CD8-positive, alpha-beta memory T cell (primary cell): ENCODE data around the gene WDPCP. TPM values are rescaled to one million over a fixed set of nuclear protein-coding genes. Genes with fewer than 3 reads are reported as not detected.
A peak's percentile ranks its signal among the peaks of the same experiment; 100 is the strongest.

ENCODE experiments used
- CTCF ChIA-PET: fragments of 350-600 bp; sonication (Branson Sonifier 250); formaldehyde crosslinking; loops from one replicate; lab custom pipeline; 2021; ENCODE audit warnings: antibody characterized with exemption; lab: Charles Lee
- POLR2A ChIA-PET: fragments of 350-600 bp; sonication (Branson Sonifier 250); formaldehyde crosslinking; loops from one replicate; lab custom pipeline; 2021; ENCODE audit warnings: antibody characterized with exemption; lab: Charles Lee
- DNase-seq, 5 donors: peaks; one replicate each; pipeline versions ENCODE4 v3.0.0 to v3.0.0-alpha.2; 2020 to 2022; ENCODE audit warnings: mixed read lengths in 1 of 5
- H3K27ac ChIP-seq: one replicate; pipeline ENCODE4 v1.7.0; 2013; ENCODE audit warnings: low read depth, mild to moderate bottlenecking, low read length, moderate library complexity
- H3K27me3 ChIP-seq: 2 replicates; pipeline ENCODE4 v1.7.0; 2013; ENCODE audit warnings: low read length, mild to moderate bottlenecking; ENCODE audit not compliant: insufficient read depth, poor library complexity, severe bottlenecking
- H3K36me3 ChIP-seq: 2 replicates; pipeline ENCODE4 v1.7.0; 2013; ENCODE audit warnings: mild to moderate bottlenecking, low read length, moderate library complexity; ENCODE audit not compliant: insufficient read depth
- H3K4me1 ChIP-seq: 2 replicates; pipeline ENCODE4 v1.7.0; 2013; ENCODE audit warnings: mild to moderate bottlenecking, low read length, moderate library complexity; ENCODE audit not compliant: insufficient read depth
- H3K4me3 ChIP-seq: 2 replicates; pipeline ENCODE4 v1.7.0; 2013; ENCODE audit warnings: mild to moderate bottlenecking, low read length
- H3K9me3 ChIP-seq: 2 replicates; pipeline ENCODE4 v1.7.0; 2013; ENCODE audit warnings: mild to moderate bottlenecking, low read length
- H3K27ac Mint-ChIP-seq, 8 donors: one replicate each; pipeline ENCODE4 v1.8.0; 2020 to 2021; ENCODE audit warnings: mixed read lengths in 8 of 8, mild to moderate bottlenecking in 6 of 8, inconsistent platforms in 3 of 8, moderate library complexity in 3 of 8
- H3K27me3 Mint-ChIP-seq, 2 donors: one replicate each; pipeline ENCODE4 v1.8.0; 2020 to 2021; ENCODE audit warnings: mixed read lengths in 2 of 2, mild to moderate bottlenecking in 1 of 2, moderate library complexity in 1 of 2
- H3K36me3 Mint-ChIP-seq, 3 donors: one replicate each; pipeline ENCODE4 v1.8.0; 2020 to 2021; ENCODE audit warnings: mixed read lengths in 3 of 3, inconsistent platforms in 1 of 3, mild to moderate bottlenecking in 1 of 3
- H3K4me1 Mint-ChIP-seq, 3 donors: one replicate each; pipeline ENCODE4 v1.8.0; 2020 to 2021; ENCODE audit warnings: mixed read lengths in 3 of 3, inconsistent platforms in 1 of 3, mild to moderate bottlenecking in 1 of 3
- H3K4me3 Mint-ChIP-seq, 7 donors: one replicate each; pipeline ENCODE4 v1.8.0; 2020 to 2021; ENCODE audit warnings: mixed read lengths in 7 of 7, mild to moderate bottlenecking in 6 of 7, moderate library complexity in 4 of 7, inconsistent platforms in 2 of 7
- H3K9me3 Mint-ChIP-seq, 5 donors: one replicate each; pipeline ENCODE4 v1.8.0; 2020 to 2022; ENCODE audit warnings: mixed read lengths in 5 of 5, mild to moderate bottlenecking in 3 of 5, moderate library complexity in 2 of 5, inconsistent platforms in 1 of 5
- polyA plus RNA-seq: library from polyadenylated mRNA; unstranded; fragments of 300-500 nt; fragmentation: Illumina TruSeq; gene quantifications from one replicate; pipeline ENCODE4 v1.2.3, GENCODE V29; 2021
- total RNA-seq, 2 experiments: library from RNA; stranded (reverse); gene quantifications; one replicate each; pipeline ENCODE4 v1.2.3, GENCODE V29; 2021

WDPCP gene
- total and polyA plus RNA-seq, 3 experiments from 2014 or later, result 5.9 to 7.9 (median 7.2) TPM

GRCh38 chr2:63497576-63497975 is 90.7 kb downstream of the WDPCP start:
- H3K36me3 ChIP-seq, result no peaks in the 10 kb centered on the region
- Mint-ChIP-seq H3K9me3 (no peaks in the 10 kb centered on the region), H3K4me1 (peaks cover 0 to 4% (median 0%) of the 10 kb centered on the region in 3 donors), H3K36me3 (peaks cover 2 to 18% (median 3%) of the 10 kb centered on the region in 3 donors), H3K4me3 (no peak overlapping the region), H3K27me3 (no peaks in the 10 kb centered on the region), H3K27ac (peak overlapping the region in 1 of 8 donors; percentile 75)
- ChIA-PET POLR2A (no interaction called here), CTCF (no interaction called here)
- H3K9me3 ChIP-seq, result no peaks in the 10 kb centered on the region
- H3K4me3 ChIP-seq, result no peak overlapping the region
- no peaks in the 10 kb centered on the region for H3K4me1 ChIP-seq
- no peak for DNase-seq
- no peaks in the 10 kb centered on the region for H3K27me3 ChIP-seq
- H3K27ac ChIP-seq, result no peak overlapping the region

DNA sequence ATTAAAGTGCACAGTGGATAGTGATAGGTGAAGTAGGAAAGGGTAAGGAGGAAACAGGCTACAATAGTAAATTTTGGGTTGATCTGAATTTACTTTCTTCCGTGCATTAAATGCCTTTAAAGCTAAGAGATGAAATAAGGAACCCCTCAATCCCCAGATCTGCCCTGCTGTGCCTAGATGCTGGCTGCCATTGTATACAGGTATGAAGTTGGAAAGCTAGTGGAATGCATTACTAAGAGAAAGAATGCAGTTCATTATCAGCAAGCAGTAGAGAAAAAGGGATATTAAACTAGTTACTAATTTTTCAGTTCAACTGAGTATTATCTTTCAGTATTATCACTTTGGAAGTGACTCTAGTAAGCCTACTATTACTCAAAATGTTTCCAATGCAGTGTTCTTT is 93.3 kb downstream of the WDPCP start:
- Mint-ChIP-seq H3K36me3 (peaks cover 10 to 30% (median 13%) of the 10 kb centered on the region in 3 donors), H3K27me3 (no peaks in the 10 kb centered on the region), H3K4me3 (no peak overlapping the region), H3K9me3 (no peaks in the 10 kb centered on the region), H3K4me1 (peaks cover 0 to 3% (median 0%) of the 10 kb centered on the region in 3 donors), H3K27ac (no peak overlapping the region)
- H3K9me3 ChIP-seq, result no peaks in the 10 kb centered on the region
- no peaks in the 10 kb centered on the region for H3K4me1 ChIP-seq
- H3K4me3 ChIP-seq, result no peak overlapping the region
- DNase-seq, result no peak
- H3K27ac ChIP-seq, result no peak overlapping the region
- ChIA-PET POLR2A (no interaction called here), CTCF (no interaction called here)
- H3K27me3 ChIP-seq, result no peaks in the 10 kb centered on the region
- H3K36me3 ChIP-seq, result no peaks in the 10 kb centered on the region

GRCh38 chr2:63494100-63494499 is 94.2 kb downstream of the WDPCP start:
- ChIA-PET CTCF (no interaction called here), POLR2A (no interaction called here)
- Mint-ChIP-seq H3K36me3 (peaks cover 10 to 30% (median 13%) of the 10 kb centered on the region in 3 donors), H3K27me3 (no peaks in the 10 kb centered on the region), H3K4me1 (peaks cover 0 to 3% (median 0%) of the 10 kb centered on the region in 3 donors), H3K4me3 (no peak overlapping the region), H3K9me3 (no peaks in the 10 kb centered on the region), H3K27ac (peak overlapping the region in 1 of 8 donors; percentile 29)
- no peaks in the 10 kb centered on the region for H3K9me3 ChIP-seq
- H3K36me3 ChIP-seq, result no peaks in the 10 kb centered on the region
- H3K4me3 ChIP-seq, result no peak overlapping the region
- H3K4me1 ChIP-seq, result no peaks in the 10 kb centered on the region
- no peak for DNase-seq
- H3K27ac ChIP-seq, result no peak overlapping the region
- H3K27me3 ChIP-seq, result no peaks in the 10 kb centered on the region

- H3K4me1 Mint-ChIP-seq, result no peaks in the 10 kb centered on the region
- CTCF ChIA-PET, result no interaction called here
- POLR2A ChIA-PET, result no interaction called here
- Histone ChIP-seq H3K4me1 (no peaks in the 10 kb centered on the region), H3K36me3 (no peaks in the 10 kb centered on the region), H3K27ac (no peak overlapping the region), H3K27me3 (no peaks in the 10 kb centered on the region), H3K9me3 (no peaks in the 10 kb centered on the region), H3K4me3 (no peak overlapping the region)
- no peaks in the 10 kb centered on the region for H3K27me3 Mint-ChIP-seq
- H3K36me3 Mint-ChIP-seq, result peaks cover 10 to 17% (median 17%) of the 10 kb centered on the region in 3 donors
- no peaks in the 10 kb centered on the region for H3K9me3 Mint-ChIP-seq
- DNase-seq, result no peak
- H3K27ac Mint-ChIP-seq, result no peak overlapping the region
- H3K4me3 Mint-ChIP-seq, result no peak overlapping the region
Measured at GRCh38 chr2:63488118-63488713, 100.1 kb downstream of the WDPCP start.

DNA sequence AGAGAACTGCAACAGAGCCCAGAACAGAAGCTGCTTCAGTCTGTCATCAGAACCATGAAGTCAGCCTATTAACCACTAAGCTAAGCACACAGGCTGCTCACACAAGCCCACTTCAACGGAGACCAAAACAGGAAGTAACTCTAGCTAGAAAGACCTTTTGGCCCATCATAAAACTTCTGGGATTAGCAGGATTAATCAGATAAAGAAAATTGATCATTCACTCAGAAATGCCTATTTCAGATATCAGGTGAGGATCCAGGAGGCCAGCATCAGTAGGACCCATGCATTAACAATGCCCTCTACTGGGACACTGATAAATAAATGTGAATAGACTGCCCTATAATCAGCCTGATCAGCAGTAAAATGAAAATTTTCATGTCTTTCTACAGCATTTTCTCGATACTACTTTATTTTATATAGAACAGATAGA is 101.4 kb downstream of the WDPCP start:
- no peaks in the 10 kb centered on the region for H3K4me1 ChIP-seq
- CTCF ChIA-PET, result no interaction called here
- H3K36me3 ChIP-seq, result no peaks in the 10 kb centered on the region
- no peaks in the 10 kb centered on the region for H3K9me3 ChIP-seq
- H3K4me3 ChIP-seq, result no peak overlapping the region
- H3K4me1 Mint-ChIP-seq, result no peaks in the 10 kb centered on the region
- no peaks in the 10 kb centered on the region for H3K27me3 Mint-ChIP-seq
- no peaks in the 10 kb centered on the region for H3K9me3 Mint-ChIP-seq
- H3K36me3 Mint-ChIP-seq, result peaks cover 10 to 25% (median 19%) of the 10 kb centered on the region in 3 donors
- POLR2A ChIA-PET, result no interaction called here
- no peak overlapping the region for H3K27ac ChIP-seq
- peak overlapping the region in 1 of 8 donors; percentile 58 for H3K27ac Mint-ChIP-seq
- DNase-seq, result no peak
- no peaks in the 10 kb centered on the region for H3K27me3 ChIP-seq
- no peak overlapping the region for H3K4me3 Mint-ChIP-seq

- Histone ChIP-seq H3K4me3 (no peak overlapping the region), H3K4me1 (no peaks in the 10 kb centered on the region), H3K27me3 (no peaks in the 10 kb centered on the region), H3K27ac (no peak overlapping the region), H3K36me3 (no peaks in the 10 kb centered on the region), H3K9me3 (no peaks in the 10 kb centered on the region)
- Mint-ChIP-seq H3K4me3 (no peak overlapping the region), H3K27me3 (no peaks in the 10 kb centered on the region), H3K27ac (no peak overlapping the region), H3K4me1 (no peaks in the 10 kb centered on the region), H3K36me3 (peaks cover 14 to 30% (median 23%) of the 10 kb centered on the region in 3 donors), H3K9me3 (peaks cover 0 to 4% (median 0%) of the 10 kb centered on the region in 5 donors)
- DNase-seq, result no peak
- POLR2A ChIA-PET, result no interaction called here
- CTCF ChIA-PET, result no interaction called here
Measured at GRCh38 chr2:63484901-63485300, 103.4 kb downstream of the WDPCP start.

DNA sequence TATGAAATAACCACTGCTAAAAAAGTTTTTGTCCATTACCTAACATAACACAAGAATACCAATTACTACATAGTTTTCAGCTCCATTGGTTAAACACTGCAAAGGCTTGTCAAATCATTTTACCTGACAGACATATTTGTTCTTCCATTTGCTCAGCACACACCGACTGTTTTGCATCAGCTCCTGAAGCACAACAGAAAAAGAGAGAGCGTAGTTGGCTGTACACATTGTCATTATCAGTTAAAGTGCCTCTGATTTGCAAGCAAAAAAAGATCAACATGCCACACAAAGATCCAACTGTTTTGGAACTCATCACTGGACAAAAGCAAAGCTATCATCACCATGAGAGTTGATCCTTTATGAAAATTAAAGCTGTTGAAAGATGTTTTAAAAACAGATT is 103.8 kb downstream of the WDPCP start:
- Mint-ChIP-seq H3K27me3 (no peaks in the 10 kb centered on the region), H3K9me3 (peaks cover 0 to 4% (median 0%) of the 10 kb centered on the region in 5 donors), H3K4me1 (no peaks in the 10 kb centered on the region), H3K36me3 (peaks cover 14 to 34% (median 26%) of the 10 kb centered on the region in 3 donors), H3K27ac (no peak overlapping the region), H3K4me3 (no peak overlapping the region)
- H3K9me3 ChIP-seq, result no peaks in the 10 kb centered on the region
- ChIA-PET CTCF (no interaction called here), POLR2A (no interaction called here)
- no peaks in the 10 kb centered on the region for H3K4me1 ChIP-seq
- DNase-seq, result no peak
- no peak overlapping the region for H3K27ac ChIP-seq
- H3K4me3 ChIP-seq, result no peak overlapping the region
- no peaks in the 10 kb centered on the region for H3K36me3 ChIP-seq
- H3K27me3 ChIP-seq, result no peaks in the 10 kb centered on the region

GRCh38 chr2:63477686-63478085 is 110.6 kb downstream of the WDPCP start:
- no peak overlapping the region for H3K4me3 Mint-ChIP-seq
- H3K27ac Mint-ChIP-seq, result no peak overlapping the region
- ChIA-PET CTCF (no interaction called here), POLR2A (no interaction called here)
- H3K36me3 ChIP-seq, result no peaks in the 10 kb centered on the region
- H3K4me3 ChIP-seq, result no peak overlapping the region
- no peak overlapping the region for H3K27ac ChIP-seq
- no peaks in the 10 kb centered on the region for H3K27me3 ChIP-seq
- no peaks in the 10 kb centered on the region for H3K27me3 Mint-ChIP-seq
- no peaks in the 10 kb centered on the region for H3K9me3 ChIP-seq
- peaks cover 21 to 69% (median 22%) of the 10 kb centered on the region in 3 donors for H3K36me3 Mint-ChIP-seq
- no peak for DNase-seq
- H3K4me1 ChIP-seq, result no peaks in the 10 kb centered on the region
- no peaks in the 10 kb centered on the region for H3K4me1 Mint-ChIP-seq
- peaks cover 0 to 4% (median 0%) of the 10 kb centered on the region in 5 donors for H3K9me3 Mint-ChIP-seq
